Mammary microvascular endothelial cell (primary cell): ENCODE data around the gene HCN4. TPM values are rescaled to one million over a fixed set of nuclear protein-coding genes. Genes with fewer than 3 reads are reported as not detected.

ENCODE experiments used
- total RNA-seq: library from RNA; depleted of rRNA; stranded (reverse); fragments of >200 nt; gene quantifications from 2 replicates; pipeline ENCODE4 v1.2.3, GENCODE V29; 2015

Gene HCN4
- not detected in 2 replicates for total RNA-seq

DNA sequence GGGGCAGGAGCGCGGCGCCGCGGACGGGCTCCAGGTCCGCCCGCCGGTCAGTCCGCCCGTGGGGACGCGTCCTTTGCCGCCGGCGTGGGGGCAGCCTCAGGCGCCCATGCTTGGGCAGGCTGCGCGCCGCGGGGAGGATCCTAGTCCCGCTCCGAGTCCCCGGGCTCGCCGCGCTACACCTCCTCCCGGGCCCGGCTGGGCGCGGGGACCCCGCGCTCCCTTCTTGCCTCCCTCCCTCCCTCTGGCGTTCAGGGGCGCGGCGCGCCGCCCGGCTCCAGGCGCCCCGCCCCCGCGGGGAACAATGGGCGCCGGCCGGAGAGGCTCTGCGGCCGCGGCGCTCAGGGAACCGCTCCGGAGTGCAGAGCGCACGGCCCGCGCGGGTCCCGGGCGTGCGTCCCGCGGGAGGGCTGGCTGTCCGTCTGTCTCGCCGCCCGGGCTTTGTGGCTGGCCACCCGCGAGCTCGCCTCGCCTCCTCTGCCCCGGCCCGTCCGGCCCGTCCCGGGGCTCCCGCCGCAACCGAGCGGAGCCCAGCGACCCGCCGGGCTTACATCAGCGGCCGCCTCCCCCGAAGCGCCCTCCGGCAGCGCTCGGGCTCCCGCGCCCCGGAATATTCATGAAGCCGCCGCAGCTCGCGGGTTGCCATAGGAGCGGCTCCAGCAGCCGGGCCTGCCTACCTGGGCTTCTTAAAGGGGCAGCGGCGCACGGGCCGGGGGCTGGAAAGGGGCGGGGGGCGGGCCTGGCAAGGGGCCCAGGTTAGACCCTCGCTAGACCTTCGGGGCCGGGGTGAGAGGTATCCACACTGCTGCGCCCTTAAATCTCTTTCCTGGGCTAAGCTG lies at the start of gene HCN4:
TSS of gene HCN4 (minus strand) at position 658 of the 836 bp plus-strand sequence. CDS start 688 bp downstream, outside the sequence.

Other genes with a start within 250 kb of the HCN4 start
- not detected in 2 replicates for gene REC114, start 74.2 kb upstream of the HCN4 start, total RNA-seq